GM18502 (cell line): ENCODE data around the gene CATSPERE.
"Not testable (repeated sequence)": the region's sequence is repeated elsewhere in the genome, so short reads cannot be mapped to it uniquely, and the experiment has no call there.

Experiments
- ATAC-seq: cut with Tn5 transposase; IDR thresholded peaks from one replicate; pipeline ENCODE4 v1.9.1; 2021; ENCODE audit warnings: mild to moderate bottlenecking; ENCODE audit not compliant: unreplicated experiment, poor library complexity

The CATSPERE gene

DNA sequence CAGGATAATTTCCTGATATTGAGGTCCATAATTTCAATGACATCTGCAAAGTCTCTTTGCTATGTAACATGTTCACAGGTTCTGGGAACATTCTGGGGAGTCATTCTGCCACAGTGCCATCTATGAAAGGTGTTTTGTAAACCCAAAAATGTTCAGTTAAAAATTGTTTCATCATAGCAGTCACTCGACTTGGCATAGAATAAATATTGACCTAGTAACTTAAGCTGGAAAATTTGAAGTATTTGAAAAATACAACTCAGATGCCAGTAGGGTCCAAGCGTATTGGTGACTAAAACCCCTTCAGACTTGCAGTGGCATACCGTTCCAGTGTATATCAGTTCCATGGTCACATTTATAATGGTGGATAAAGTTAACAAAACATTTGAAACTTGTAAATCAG lies 198.6 kb downstream of the CATSPERE start:
- no peak for ATAC-seq

DNA sequence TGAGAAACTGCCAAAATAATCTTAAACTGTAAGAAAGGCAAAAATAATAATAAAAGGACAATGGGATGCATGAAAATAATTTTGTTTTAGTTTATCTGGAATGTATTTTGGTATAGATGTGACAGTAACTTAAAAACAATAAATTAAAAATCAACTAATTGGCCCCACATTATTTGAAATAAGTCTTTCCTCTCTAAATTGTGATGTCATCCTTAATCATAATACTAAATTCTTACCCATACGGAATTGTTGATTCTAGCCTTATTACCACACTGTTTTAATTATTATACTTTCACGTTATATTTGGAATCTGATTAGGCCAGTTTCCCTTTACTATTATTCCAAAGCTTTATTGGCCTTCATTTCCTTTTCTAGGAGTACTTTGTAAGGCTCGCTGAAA lies 199.5 kb downstream of the CATSPERE start:
- ATAC-seq: no peak

DNA sequence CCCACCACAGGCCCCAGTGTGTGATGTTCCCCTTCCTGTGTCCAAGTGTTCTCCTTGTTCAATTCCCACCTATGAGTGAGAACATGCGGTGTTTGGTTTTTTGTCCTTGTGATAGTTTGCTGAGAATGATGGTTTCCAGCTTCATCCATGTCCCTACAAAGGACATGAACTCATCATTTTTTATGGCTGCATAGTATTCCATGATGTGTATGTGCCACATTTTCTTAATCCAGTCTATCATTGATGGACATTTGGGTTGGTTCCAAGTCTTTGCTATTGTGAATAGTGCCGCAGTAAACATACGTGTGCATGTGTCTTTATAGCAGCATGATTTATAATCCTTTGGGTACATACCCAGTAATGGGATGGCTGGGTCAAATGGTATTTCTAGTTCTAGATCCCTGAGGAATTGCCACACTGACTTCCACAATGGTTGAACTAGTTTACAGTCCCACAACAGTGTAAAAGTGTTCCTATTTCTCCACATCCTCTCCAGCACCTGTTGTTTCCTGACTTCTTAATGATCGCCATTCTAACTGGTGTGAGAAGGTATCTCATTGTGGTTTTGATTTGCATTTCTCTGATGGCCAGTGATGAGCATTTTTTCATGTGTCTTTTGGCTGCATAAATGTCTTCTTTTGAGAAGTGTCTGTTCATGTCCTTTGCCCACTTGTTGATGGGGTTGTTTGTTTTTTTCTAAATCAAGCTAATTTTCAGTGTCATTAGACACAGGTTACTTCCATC lies 200.7 kb downstream of the CATSPERE start:
- ATAC-seq: not testable (repeated sequence)

GRCh38 chr1:244662599-244662998 lies 201.5 kb downstream of the CATSPERE start:
- no peak for ATAC-seq

DNA sequence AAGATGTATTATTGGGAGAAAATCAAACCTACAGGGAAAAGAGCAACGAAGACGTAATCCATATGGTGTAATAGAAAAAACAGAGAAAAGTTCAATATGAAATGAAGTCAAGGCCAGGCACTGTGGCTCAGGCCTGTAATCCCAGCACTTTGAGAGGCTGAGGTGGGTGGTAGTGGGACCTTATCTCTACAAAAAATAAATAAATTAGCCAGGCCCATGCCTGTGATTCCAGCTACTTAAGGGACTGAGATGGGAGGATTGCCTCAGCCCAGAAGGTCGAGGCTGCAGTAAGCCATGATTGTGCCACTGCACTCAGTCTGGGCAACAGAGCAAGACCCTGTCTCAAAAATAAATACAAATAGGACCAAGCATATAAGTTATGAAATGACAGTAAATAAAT lies 203.3 kb downstream of the CATSPERE start:
- ATAC-seq: no peak

- peak; percentile 87 for ATAC-seq
Measured at GRCh38 chr1:244665771-244666217, 204.7 kb downstream of the CATSPERE start.

GRCh38 chr1:244666672-244667418 lies 205.8 kb downstream of the CATSPERE start:
- not testable (repeated sequence) for ATAC-seq

DNA sequence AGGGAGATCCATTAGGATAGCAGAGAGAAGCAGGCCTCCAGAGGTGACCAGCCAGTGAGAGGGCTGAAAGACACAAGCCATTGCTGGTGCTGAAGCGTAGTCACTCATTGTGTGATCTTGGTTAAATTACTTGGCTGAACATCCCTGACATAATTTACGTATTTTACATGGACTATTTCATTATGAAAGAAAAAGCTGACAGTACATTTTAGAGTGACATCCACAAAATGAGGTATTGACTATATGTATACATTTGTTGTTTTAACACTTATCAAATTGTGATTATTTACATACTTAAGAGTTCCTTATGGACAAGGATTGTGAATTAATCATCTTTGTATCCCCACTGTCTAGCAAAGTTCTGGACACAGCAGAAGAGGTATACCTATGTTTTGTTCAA lies 206.7 kb downstream of the CATSPERE start:
- ATAC-seq: no peak

GRCh38 chr1:244672946-244673682 lies 212.0 kb downstream of the CATSPERE start:
- no peak for ATAC-seq

- no peak for ATAC-seq
Measured at GRCh38 chr1:244674446-244674845, 213.4 kb downstream of the CATSPERE start.

- ATAC-seq: no peak
Measured at GRCh38 chr1:244675167-244675566, 214.1 kb downstream of the CATSPERE start.

DNA sequence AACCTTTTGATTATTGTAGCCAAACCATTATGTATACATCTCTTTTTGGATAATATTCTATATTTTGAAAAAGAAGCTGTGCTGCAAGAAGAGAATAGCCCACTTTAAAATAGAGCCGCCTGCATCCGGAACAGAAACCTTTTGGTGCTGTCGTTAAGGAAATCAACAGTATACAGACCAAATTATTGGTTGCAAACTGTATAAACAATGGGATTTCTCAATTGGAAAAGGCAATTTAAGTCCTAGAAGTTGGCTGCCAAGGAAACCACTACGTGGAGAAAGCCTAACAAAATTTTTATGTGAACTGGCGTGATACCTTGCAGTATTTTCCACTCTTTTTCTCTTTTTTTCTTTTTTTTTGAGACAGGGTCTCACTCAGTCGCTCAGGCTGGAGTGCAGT lies 217.6 kb downstream of the CATSPERE start:
- no peak for ATAC-seq

GRCh38 chr1:244680667-244681066 lies 219.6 kb downstream of the CATSPERE start:
- ATAC-seq: no peak

GRCh38 chr1:244682087-244682486 lies 221.0 kb downstream of the CATSPERE start:
- ATAC-seq: not testable (repeated sequence)
